ENCODE data around the gene SUSD1.

DNA sequence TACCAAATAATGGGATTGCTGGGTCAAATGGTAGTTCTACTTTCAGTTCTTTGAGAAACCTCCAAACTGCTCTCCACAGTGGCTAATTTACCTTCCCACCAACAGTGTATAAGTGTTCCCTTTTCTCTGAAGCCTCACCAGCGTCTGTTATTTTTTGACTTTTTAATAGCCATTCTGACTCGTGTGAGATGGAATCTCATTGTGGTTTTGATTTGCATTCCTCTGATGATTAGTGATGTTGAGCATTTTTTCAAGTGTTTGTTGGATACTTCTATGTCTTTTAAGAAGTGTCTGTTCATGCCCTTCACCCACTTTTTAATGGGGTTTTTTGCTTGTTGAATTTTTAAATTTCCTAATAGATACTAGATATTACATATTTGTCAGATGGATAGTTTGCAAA is 28.4 kb upstream of the SUSD1 start:
- no peak for TF ChIP-seq POLR2A (IDR thresholded peaks at IDR 0.05)
- TF ChIP-seq CTCF (IDR thresholded peaks at IDR 0.05) = no peak
- TF ChIP-seq POLR2AphosphoS5 (IDR thresholded peaks at IDR 0.05) = no peak
